ENCODE data around the gene IFI27. TPM values are rescaled to one million over a fixed set of nuclear protein-coding genes. Genes with fewer than 3 reads are reported as not detected.

The IFI27 gene
- total RNA-seq, 2 experiments from 2014 or later, result 0.63 to 1.5 TPM

DNA sequence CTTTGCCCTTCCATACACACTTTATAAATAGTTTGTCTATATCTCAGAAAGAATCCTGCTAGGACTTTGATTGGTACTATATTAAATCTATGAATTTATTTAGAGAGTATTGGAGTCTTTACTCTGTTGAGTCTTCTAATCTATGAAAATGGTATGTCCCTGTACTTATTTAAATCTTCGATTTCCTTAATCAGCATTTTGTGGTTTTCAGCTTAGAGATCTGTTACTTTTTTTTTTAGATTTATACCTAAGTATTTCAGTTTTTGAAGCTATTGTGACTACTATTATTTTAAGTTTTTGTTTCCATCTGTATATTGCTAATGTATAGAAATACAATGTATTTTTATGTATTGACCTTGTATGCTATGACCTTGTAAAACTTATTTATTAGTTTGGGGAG is 32.3 kb downstream of the IFI27 start:
- Histone ChIP-seq H2AFZ (ENCODE audit: low read length) (no peak overlapping the region), H3K79me2 (ENCODE audit: insufficient read depth, low read depth, low read length) (no peaks in the 10 kb centered on the region), H3K36me3 (ENCODE audit: insufficient read depth, low read length) (no peaks in the 10 kb centered on the region), H3K9me2 (ENCODE audit: insufficient read depth, low read length) (no peaks in the 10 kb centered on the region), H3K4me3 (ENCODE audit: low read depth, low read length, poor library complexity, severe bottlenecking) (no peak overlapping the region), H3K27ac (ENCODE audit: low read depth, low read length, poor library complexity, severe bottlenecking) (no peak overlapping the region), H4K20me1 (ENCODE audit: insufficient read depth, low read length) (no peaks in the 10 kb centered on the region), H3K4me2 (ENCODE audit: low read length) (no peak overlapping the region), H3K9me3 (ENCODE audit: low read length) (no peaks in the 10 kb centered on the region), H3K4me1 (ENCODE audit: insufficient read depth, low read length, poor library complexity, severe bottlenecking) (peaks cover 16% of the 10 kb centered on the region)
- no TSS peak for BruUV-seq (replicated peaks)
- TF ChIP-seq, protein P1, sequence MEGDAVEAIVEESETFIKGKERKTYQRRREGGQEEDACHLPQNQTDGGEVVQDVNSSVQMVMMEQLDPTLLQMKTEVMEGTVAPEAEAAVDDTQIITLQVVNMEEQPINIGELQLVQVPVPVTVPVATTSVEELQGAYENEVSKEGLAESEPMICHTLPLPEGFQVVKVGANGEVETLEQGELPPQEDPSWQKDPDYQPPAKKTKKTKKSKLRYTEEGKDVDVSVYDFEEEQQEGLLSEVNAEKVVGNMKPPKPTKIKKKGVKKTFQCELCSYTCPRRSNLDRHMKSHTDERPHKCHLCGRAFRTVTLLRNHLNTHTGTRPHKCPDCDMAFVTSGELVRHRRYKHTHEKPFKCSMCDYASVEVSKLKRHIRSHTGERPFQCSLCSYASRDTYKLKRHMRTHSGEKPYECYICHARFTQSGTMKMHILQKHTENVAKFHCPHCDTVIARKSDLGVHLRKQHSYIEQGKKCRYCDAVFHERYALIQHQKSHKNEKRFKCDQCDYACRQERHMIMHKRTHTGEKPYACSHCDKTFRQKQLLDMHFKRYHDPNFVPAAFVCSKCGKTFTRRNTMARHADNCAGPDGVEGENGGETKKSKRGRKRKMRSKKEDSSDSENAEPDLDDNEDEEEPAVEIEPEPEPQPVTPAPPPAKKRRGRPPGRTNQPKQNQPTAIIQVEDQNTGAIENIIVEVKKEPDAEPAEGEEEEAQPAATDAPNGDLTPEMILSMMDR (conservative IDR thresholded peaks at IDR 0.05; ENCODE audit: low read length), result no peak
- no peak for TF ChIP-seq EZH2phosphoT487 (IDR thresholded peaks at IDR 0.05; ENCODE audit: borderline replicate concordance, low read depth, low read length)
- ChIA-PET POLR2A (interaction anchor here (0.7 to 2.3 kb wide), 5 partner anchors 14 to 1196 kb away, joined by 3 to 7 read pairs (median 3); partner anchors contain the start of genes IFI27L2 and OTUB2), CTCF (ENCODE audit: unreplicated experiment) (no interaction called here)
- DNase-seq (ENCODE audit: low spot score), result no peak
- intact Hi-C loops (cut with micrococcal nuclease; ENCODE audit: unreplicated experiment), result no loop called here

DNA sequence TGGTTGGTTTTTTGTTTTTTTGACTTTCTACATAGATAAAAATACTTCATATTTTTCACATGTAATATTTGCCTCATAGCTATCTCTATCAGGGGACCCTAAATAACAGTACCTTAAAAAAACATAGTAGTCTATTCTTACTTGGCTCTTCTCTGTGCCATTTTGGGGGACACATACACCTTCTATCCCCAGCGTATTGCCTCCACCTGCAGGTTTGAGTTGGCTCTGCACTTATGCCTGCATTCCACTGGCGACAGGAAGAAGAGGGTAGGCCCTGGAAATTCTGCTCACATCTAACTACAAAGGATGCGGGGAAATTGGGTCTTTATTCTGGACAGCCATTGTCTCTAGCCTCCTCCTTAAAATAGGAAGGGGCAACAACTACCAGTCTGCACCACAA is 32.7 kb downstream of the IFI27 start:
- no peak overlapping the region for H3K4me3 ChIP-seq (ENCODE audit: low read depth, low read length, poor library complexity, severe bottlenecking)
- no peak overlapping the region for H3K27ac ChIP-seq (ENCODE audit: low read depth, low read length, poor library complexity, severe bottlenecking)
- no peaks in the 10 kb centered on the region for H3K9me3 ChIP-seq (ENCODE audit: low read length)
- peaks cover 16% of the 10 kb centered on the region for H3K4me1 ChIP-seq (ENCODE audit: insufficient read depth, low read length, poor library complexity, severe bottlenecking)
- H4K20me1 ChIP-seq (ENCODE audit: insufficient read depth, low read length), result no peaks in the 10 kb centered on the region
- no peaks in the 10 kb centered on the region for H3K79me2 ChIP-seq (ENCODE audit: insufficient read depth, low read depth, low read length)
- ChIA-PET CTCF (ENCODE audit: unreplicated experiment) (no interaction called here), POLR2A (interaction anchor here (0.7 to 2.3 kb wide), 4 partner anchors 14 to 1196 kb away, joined by 3 to 7 read pairs (median 3); partner anchors contain the start of genes IFI27L2 and OTUB2)
- intact Hi-C loops (cut with micrococcal nuclease; ENCODE audit: unreplicated experiment), result no loop called here
- no TSS peak for BruUV-seq (replicated peaks)
- H2AFZ ChIP-seq (ENCODE audit: low read length), result no peak overlapping the region
- no peak overlapping the region for H3K4me2 ChIP-seq (ENCODE audit: low read length)
- peak; percentile 41 for DNase-seq (ENCODE audit: low spot score)
- no peak for TF ChIP-seq EZH2phosphoT487 (IDR thresholded peaks at IDR 0.05; ENCODE audit: borderline replicate concordance, low read depth, low read length)
- TF ChIP-seq, protein P1 (conservative IDR thresholded peaks at IDR 0.05; ENCODE audit: low read length), result peak; percentile 69
- H3K9me2 ChIP-seq (ENCODE audit: insufficient read depth, low read length), result no peaks in the 10 kb centered on the region
- H3K36me3 ChIP-seq (ENCODE audit: insufficient read depth, low read length), result no peaks in the 10 kb centered on the region

DNA sequence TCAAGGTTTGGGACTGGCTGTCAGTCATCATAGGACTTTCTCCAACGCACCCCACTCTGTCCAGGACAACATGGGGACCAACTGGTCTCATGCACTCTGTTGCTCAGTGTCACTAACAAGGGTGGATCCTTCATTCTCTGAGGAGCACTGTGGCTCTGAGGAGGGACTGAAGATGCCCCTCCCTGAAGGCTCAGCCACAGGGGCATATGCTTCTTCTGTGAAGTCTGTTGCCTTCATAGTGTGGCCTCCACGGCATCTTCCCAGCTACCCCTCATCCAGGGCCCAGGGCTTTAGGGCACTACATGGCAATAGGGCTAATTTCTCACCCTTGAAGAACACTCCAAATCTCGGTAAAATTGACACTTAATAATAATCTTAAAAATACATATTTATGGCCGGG is 33.2 kb downstream of the IFI27 start:
- Histone ChIP-seq H3K9me3 (ENCODE audit: low read length) (no peaks in the 10 kb centered on the region), H3K79me2 (ENCODE audit: insufficient read depth, low read depth, low read length) (no peaks in the 10 kb centered on the region), H3K4me2 (ENCODE audit: low read length) (no peak overlapping the region), H3K9me2 (ENCODE audit: insufficient read depth, low read length) (no peaks in the 10 kb centered on the region), H3K4me3 (ENCODE audit: low read depth, low read length, poor library complexity, severe bottlenecking) (no peak overlapping the region), H3K27ac (ENCODE audit: low read depth, low read length, poor library complexity, severe bottlenecking) (no peak overlapping the region), H3K4me1 (ENCODE audit: insufficient read depth, low read length, poor library complexity, severe bottlenecking) (peaks cover 16% of the 10 kb centered on the region), H2AFZ (ENCODE audit: low read length) (no peak overlapping the region), H4K20me1 (ENCODE audit: insufficient read depth, low read length) (no peaks in the 10 kb centered on the region), H3K36me3 (ENCODE audit: insufficient read depth, low read length) (no peaks in the 10 kb centered on the region)
- DNase-seq (ENCODE audit: low spot score), result no peak
- POLR2A ChIA-PET, result interaction anchor here (0.7 to 2.3 kb wide), 3 partner anchors 25 to 1197 kb away, joined by 3 to 7 read pairs (median 3); partner anchors contain the start of gene OTUB2
- intact Hi-C loops (cut with micrococcal nuclease; ENCODE audit: unreplicated experiment), result no loop called here
- no TSS peak for BruUV-seq (replicated peaks)
- CTCF ChIA-PET (ENCODE audit: unreplicated experiment), result no interaction called here
- TF ChIP-seq, protein P1 (conservative IDR thresholded peaks at IDR 0.05; ENCODE audit: low read length), result no peak
- no peak for TF ChIP-seq EZH2phosphoT487 (IDR thresholded peaks at IDR 0.05; ENCODE audit: borderline replicate concordance, low read depth, low read length)
